Stimulated activated CD8-positive, alpha-beta memory T cell treated with anti-CD3 and anti-CD28 coated beads, Interleukin-4, amount 100 ng/mL, for 24 hours (primary cell): ENCODE data around the gene BABAM2.

Source experiments
- DNase-seq: peaks from one replicate; pipeline ENCODE4 v3.0.0-alpha.2; 2020; ENCODE audit warnings: low read depth

Gene BABAM2

GRCh38 chr2:28380219-28380618 lies 489.7 kb downstream of the BABAM2 start:
- DNase-seq: no peak

GRCh38 chr2:28381225-28382180 lies 491.0 kb downstream of the BABAM2 start:
- no peak for DNase-seq

GRCh38 chr2:28382755-28383154 lies 492.2 kb downstream of the BABAM2 start:
- no peak for DNase-seq

DNA sequence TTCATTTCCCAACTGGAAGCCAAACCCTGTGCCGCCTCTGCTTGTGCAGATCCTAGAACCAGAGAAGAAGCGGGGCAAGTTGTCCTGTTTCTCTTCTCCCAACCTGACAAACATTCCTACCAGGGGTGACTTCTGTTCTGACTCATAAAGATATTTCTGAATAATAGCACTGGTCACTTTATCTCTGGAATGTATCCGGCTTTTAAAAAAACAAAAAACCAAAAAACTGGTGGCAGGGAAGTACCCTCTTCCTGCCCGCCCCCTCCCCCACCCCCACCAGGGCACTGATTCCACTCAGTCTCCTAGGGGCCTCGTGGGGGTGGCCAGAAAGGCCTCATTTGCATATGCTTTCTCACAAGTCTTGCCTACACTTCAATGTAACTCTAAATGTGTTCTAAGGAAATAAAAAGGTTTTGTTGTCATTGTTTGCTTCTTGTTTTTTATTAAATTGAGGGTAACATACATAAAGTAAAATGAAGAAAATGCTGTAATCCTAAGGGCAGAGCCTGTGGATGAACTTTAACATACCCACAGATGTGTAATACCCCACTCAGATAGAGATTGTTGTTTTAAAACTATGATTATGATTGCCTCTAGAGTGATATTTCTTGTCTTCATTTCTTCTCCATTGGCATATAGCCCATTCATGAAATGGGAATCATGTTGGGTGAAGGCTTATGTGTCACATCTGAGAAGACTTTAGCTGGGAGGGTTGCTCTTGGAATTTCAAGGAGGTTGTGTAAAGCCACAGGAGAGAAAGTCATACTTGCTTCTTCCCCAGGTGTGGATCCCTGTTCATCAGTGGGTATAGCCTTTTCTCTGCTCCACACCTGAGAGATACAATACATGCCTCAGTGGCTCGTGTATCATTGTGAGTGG lies 496.8 kb downstream of the BABAM2 start:
- no peak for DNase-seq
